SK-N-SH treated with all-trans-retinoic acid at 6 μM for 48 hours (cell line): ENCODE measurements around the gene PHPT1.

Source experiments
- ATAC-seq: fragments of 200-7000 bp; cut with Tn5 transposase; 3 replicates; pipeline ENCODE4 v1.9.1; 2020; ENCODE audit warnings: mild to moderate bottlenecking, moderate library complexity
- ARNTL ChIP-seq: fragments of 450-650 bp; formaldehyde crosslinking; IDR thresholded peaks from 2 replicates; pipeline ENCODE4 v1.5.0; 2020; ENCODE audit warnings: low read depth, mild to moderate bottlenecking, moderate library complexity, borderline replicate concordance
- BACH2 ChIP-seq: fragments of 250-450 bp; sonication (Bioruptor Pico); IDR thresholded peaks from 2 replicates; pipeline ENCODE4 v1.9.0; 2021; ENCODE audit warnings: mild to moderate bottlenecking, borderline replicate concordance
- CREB5 ChIP-seq: fragments of 250-450 bp; sonication (Bioruptor Pico); IDR thresholded peaks from 2 replicates; pipeline ENCODE4 v1.5.1; 2020; ENCODE audit warnings: low read depth, mild to moderate bottlenecking, moderate library complexity
- GLIS3 ChIP-seq: fragments of 250-450 bp; sonication (Bioruptor Pico); IDR thresholded peaks from 2 replicates; pipeline ENCODE4 v1.5.0; 2020; ENCODE audit warnings: mild to moderate bottlenecking, moderate library complexity
- ISL1 ChIP-seq: fragments of 250-450 bp; sonication (Bioruptor Pico); IDR thresholded peaks from 2 replicates; pipeline ENCODE4 v2.1.2; 2022; ENCODE audit warnings: mild to moderate bottlenecking, moderate library complexity
- OSR1 ChIP-seq: fragments of 250-450 bp; sonication (Bioruptor Pico); IDR thresholded peaks from 2 replicates; pipeline ENCODE4 v1.8.0; 2022; ENCODE audit warnings: moderate library complexity, mild to moderate bottlenecking, inconsistent platforms
- PPARA ChIP-seq: fragments of 250-450 bp; sonication (Bioruptor Pico); IDR thresholded peaks from 2 replicates; pipeline ENCODE4 v1.5.0; 2020; ENCODE audit warnings: mild to moderate bottlenecking, borderline replicate concordance
- RARB ChIP-seq: fragments of 250-450 bp; sonication (Bioruptor Pico); IDR thresholded peaks from 2 replicates; pipeline ENCODE4 v1.8.0; 2021; ENCODE audit warnings: mild to moderate bottlenecking, moderate library complexity
- SNAI2 ChIP-seq: fragments of 250-450 bp; sonication (Bioruptor Pico); IDR thresholded peaks from 2 replicates; pipeline ENCODE4 v1.5.0; 2020; ENCODE audit warnings: mild to moderate bottlenecking, moderate library complexity
- TCF4 ChIP-seq: fragments of 250-450 bp; sonication (Bioruptor Pico); IDR thresholded peaks from 2 replicates; pipeline ENCODE4 v1.8.0; 2021; ENCODE audit warnings: mild to moderate bottlenecking, moderate library complexity, borderline replicate concordance
- TOX ChIP-seq: fragments of 250-450 bp; sonication (Bioruptor Pico); IDR thresholded peaks from 2 replicates; pipeline ENCODE4 v1.8.0; 2021; ENCODE audit warnings: mild to moderate bottlenecking, moderate library complexity, borderline replicate concordance
- ZC3H10 ChIP-seq: fragments of 250-450 bp; sonication (Bioruptor Pico); IDR thresholded peaks from 2 replicates; pipeline ENCODE4 v1.5.1; 2021; ENCODE audit warnings: mild to moderate bottlenecking, moderate library complexity
- ZFP3 ChIP-seq: fragments of 250-450 bp; sonication (Bioruptor Pico); IDR thresholded peaks from 2 replicates; pipeline ENCODE4 v1.5.0; 2020; ENCODE audit warnings: mild to moderate bottlenecking, moderate library complexity
- ZFP30 ChIP-seq: fragments of 450-650 bp; formaldehyde crosslinking; IDR thresholded peaks from 2 replicates; pipeline ENCODE4 v1.5.0; 2022; ENCODE audit warnings: mild to moderate bottlenecking, moderate library complexity
- ZNF565 ChIP-seq: fragments of 450-650 bp; formaldehyde crosslinking; conservative IDR thresholded peaks from 2 replicates; pipeline ENCODE4 v1.5.0; 2020; ENCODE audit warnings: low read depth, mild to moderate bottlenecking, moderate library complexity
- ZNF70 ChIP-seq: fragments of 450-650 bp; formaldehyde crosslinking; IDR thresholded peaks from 2 replicates; pipeline ENCODE4 v1.5.0; 2020; ENCODE audit warnings: mild to moderate bottlenecking, moderate library complexity
- TF ChIP-seq, protein P1 (sequence below): fragments of 250-450 bp; sonication (Bioruptor Pico); IDR thresholded peaks from 2 replicates; pipeline ENCODE4 v1.5.0; 2020; ENCODE audit warnings: mild to moderate bottlenecking, moderate library complexity
- TF ChIP-seq, protein P2 (sequence below): fragments of 250-450 bp; sonication (Bioruptor Pico); IDR thresholded peaks from 2 replicates; pipeline ENCODE4 v1.5.1; 2021; ENCODE audit warnings: mild to moderate bottlenecking, moderate library complexity
- TF ChIP-seq, protein P3 (sequence below): fragments of 250-450 bp; sonication (Bioruptor Pico); IDR thresholded peaks from 2 replicates; pipeline ENCODE4 v1.8.0; 2020; ENCODE audit warnings: mild to moderate bottlenecking, moderate library complexity, borderline replicate concordance

Gene PHPT1

DNA sequence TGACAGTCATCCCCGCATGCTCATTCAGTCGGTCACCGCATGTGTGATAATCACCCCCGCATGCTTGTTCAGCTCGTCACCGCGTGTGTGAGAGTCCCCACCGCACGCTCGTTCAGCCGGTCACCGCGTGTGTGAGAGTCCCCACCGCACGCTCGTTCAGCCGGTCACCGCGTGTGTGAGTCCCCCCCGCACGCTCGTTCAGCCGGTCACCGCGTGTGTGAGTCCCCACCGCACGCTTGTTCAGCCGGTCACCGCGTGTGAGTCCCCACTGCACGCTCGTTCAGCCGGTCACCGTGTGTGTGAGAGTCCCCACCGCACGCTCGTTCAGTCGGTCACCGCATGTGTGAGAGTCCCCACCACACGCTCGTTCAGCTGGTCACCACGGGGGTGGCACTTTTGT, 40.6 kb downstream of the PHPT1 start:
- TF ChIP-seq BACH2 (no peak), ZFP3 (CRISPR knock-in tag) (no peak), PPARA (CRISPR knock-in tag) (no peak), OSR1 (CRISPR knock-in tag) (no peak), RARB (no peak), GLIS3 (CRISPR knock-in tag) (no peak), ZC3H10 (no peak), TCF4 (CRISPR knock-in tag) (no peak)
- TF ChIP-seq, protein P1, sequence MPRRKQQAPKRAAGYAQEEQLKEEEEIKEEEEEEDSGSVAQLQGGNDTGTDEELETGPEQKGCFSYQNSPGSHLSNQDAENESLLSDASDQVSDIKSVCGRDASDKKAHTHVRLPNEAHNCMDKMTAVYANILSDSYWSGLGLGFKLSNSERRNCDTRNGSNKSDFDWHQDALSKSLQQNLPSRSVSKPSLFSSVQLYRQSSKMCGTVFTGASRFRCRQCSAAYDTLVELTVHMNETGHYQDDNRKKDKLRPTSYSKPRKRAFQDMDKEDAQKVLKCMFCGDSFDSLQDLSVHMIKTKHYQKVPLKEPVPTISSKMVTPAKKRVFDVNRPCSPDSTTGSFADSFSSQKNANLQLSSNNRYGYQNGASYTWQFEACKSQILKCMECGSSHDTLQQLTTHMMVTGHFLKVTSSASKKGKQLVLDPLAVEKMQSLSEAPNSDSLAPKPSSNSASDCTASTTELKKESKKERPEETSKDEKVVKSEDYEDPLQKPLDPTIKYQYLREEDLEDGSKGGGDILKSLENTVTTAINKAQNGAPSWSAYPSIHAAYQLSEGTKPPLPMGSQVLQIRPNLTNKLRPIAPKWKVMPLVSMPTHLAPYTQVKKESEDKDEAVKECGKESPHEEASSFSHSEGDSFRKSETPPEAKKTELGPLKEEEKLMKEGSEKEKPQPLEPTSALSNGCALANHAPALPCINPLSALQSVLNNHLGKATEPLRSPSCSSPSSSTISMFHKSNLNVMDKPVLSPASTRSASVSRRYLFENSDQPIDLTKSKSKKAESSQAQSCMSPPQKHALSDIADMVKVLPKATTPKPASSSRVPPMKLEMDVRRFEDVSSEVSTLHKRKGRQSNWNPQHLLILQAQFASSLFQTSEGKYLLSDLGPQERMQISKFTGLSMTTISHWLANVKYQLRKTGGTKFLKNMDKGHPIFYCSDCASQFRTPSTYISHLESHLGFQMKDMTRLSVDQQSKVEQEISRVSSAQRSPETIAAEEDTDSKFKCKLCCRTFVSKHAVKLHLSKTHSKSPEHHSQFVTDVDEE (CRISPR knock-in tag), result no peak

DNA sequence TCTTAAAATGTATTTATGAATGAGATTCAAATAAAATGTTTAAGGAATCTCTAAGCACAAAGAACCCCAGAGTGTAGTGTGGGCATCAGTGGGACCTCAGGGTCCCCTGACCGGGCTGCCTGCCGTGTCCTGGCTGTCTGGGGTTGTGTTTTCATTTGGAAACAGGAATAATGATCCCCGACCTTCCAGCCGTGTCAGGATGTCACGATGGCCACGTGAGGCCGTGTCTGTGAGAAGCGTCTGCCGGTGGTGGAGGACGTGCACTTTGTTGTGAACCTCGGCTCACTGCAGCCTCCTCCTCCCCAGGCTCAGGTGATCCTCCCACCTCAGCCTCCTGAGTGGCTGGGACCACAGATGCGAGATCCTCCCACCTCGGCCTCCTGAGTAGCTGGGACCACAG, 41.5 kb downstream of the PHPT1 start:
- ATAC-seq, result no peak
- no peak for TF ChIP-seq TCF4 (CRISPR knock-in tag)
- no peak for TF ChIP-seq ZFP3 (CRISPR knock-in tag)
- no peak for TF ChIP-seq ZFP30 (CRISPR knock-in tag)
- no peak for TF ChIP-seq ISL1 (CRISPR knock-in tag)

More for the DNA sequence above, 40.6 kb downstream of the PHPT1 start:
- no peak for ATAC-seq

- TF ChIP-seq PPARA (CRISPR knock-in tag), result no peak
- TF ChIP-seq ZNF565 (CRISPR knock-in tag), result no peak
- no peak for TF ChIP-seq GLIS3 (CRISPR knock-in tag)
- TF ChIP-seq, protein P2, sequence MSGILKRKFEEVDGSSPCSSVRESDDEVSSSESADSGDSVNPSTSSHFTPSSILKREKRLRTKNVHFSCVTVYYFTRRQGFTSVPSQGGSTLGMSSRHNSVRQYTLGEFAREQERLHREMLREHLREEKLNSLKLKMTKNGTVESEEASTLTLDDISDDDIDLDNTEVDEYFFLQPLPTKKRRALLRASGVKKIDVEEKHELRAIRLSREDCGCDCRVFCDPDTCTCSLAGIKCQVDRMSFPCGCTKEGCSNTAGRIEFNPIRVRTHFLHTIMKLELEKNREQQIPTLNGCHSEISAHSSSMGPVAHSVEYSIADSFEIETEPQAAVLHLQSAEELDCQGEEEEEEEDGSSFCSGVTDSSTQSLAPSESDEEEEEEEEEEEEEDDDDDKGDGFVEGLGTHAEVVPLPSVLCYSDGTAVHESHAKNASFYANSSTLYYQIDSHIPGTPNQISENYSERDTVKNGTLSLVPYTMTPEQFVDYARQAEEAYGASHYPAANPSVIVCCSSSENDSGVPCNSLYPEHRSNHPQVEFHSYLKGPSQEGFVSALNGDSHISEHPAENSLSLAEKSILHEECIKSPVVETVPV (CRISPR knock-in tag), result no peak
- TF ChIP-seq ZFP3 (CRISPR knock-in tag), result no peak
- TF ChIP-seq ISL1 (CRISPR knock-in tag), result no peak
- TF ChIP-seq ARNTL (CRISPR knock-in tag), result no peak
- no peak for TF ChIP-seq ZNF70 (CRISPR knock-in tag)
- TF ChIP-seq SNAI2 (CRISPR knock-in tag), result no peak
Measured at GRCh38 chr9:136896027-136896426, 46.8 kb downstream of the PHPT1 start.

DNA sequence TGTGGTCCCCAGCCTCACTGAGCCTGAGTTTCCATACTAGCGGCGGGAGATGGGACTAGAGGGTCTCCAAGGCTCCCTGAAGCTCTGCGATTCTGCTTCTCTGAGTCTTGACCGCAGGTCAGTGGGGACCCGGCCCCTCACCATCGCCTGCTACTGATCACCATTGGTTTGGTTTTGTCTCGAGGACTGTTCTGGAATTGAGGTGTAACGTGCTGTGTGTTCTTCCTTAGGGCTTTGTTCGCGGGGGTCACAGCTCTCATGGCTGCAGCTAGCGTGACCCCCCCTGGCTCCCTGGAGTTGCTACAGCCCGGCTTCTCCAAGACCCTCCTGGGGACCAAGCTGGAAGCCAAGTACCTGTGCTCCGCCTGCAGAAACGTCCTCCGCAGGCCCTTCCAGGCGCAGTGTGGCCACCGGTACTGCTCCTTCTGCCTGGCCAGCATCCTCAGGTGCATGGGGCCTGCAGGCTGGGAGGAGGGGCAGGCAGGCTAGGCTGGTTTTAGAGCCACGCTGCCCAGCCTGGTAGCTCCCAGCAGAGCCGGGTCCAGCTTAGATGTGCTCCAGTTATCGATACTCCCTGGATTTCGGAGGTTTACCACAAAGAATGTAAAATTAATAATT, 49.4 kb downstream of the PHPT1 start:
- TF ChIP-seq ZNF70 (CRISPR knock-in tag), result no peak
- TF ChIP-seq RARB, result no peak
- TF ChIP-seq GLIS3 (CRISPR knock-in tag), result no peak
- TF ChIP-seq CREB5 (CRISPR knock-in tag), result no peak
- TF ChIP-seq, protein P3, sequence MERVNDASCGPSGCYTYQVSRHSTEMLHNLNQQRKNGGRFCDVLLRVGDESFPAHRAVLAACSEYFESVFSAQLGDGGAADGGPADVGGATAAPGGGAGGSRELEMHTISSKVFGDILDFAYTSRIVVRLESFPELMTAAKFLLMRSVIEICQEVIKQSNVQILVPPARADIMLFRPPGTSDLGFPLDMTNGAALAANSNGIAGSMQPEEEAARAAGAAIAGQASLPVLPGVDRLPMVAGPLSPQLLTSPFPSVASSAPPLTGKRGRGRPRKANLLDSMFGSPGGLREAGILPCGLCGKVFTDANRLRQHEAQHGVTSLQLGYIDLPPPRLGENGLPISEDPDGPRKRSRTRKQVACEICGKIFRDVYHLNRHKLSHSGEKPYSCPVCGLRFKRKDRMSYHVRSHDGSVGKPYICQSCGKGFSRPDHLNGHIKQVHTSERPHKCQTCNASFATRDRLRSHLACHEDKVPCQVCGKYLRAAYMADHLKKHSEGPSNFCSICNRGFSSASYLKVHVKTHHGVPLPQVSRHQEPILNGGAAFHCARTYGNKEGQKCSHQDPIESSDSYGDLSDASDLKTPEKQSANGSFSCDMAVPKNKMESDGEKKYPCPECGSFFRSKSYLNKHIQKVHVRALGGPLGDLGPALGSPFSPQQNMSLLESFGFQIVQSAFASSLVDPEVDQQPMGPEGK (CRISPR knock-in tag), result no peak
- TF ChIP-seq, protein P2 (CRISPR knock-in tag), result no peak
- TF ChIP-seq TOX (CRISPR knock-in tag), result no peak
- no peak for TF ChIP-seq ZC3H10
- no peak for TF ChIP-seq ZNF565 (CRISPR knock-in tag)
- no peak for TF ChIP-seq SNAI2 (CRISPR knock-in tag)
- no peak for TF ChIP-seq ARNTL (CRISPR knock-in tag)
- ATAC-seq, result no peak

More at GRCh38 chr9:136896027-136896426, 46.8 kb downstream of the PHPT1 start:
- ATAC-seq, result no peak
